HG03108 (cell line): ENCODE results near the gene CST6.

Source experiments
- ATAC-seq: cut with Tn5 transposase; IDR thresholded peaks from one replicate; pipeline ENCODE4 v1.9.1; 2021; ENCODE audit warnings: moderate library complexity; ENCODE audit not compliant: unreplicated experiment

The CST6 gene

GRCh38 chr11:66011785-66012303 is at the start of gene CST6:
CST6 (plus strand) TSS chr11:66012008; CDS start chr11:66012045, 37 bp downstream.
- ATAC-seq, result no peak

- no peak for ATAC-seq
Observed at GRCh38 chr11:65962141-65962564, 49.7 kb upstream of the CST6 start.

- ATAC-seq, result no peak
Observed at GRCh38 chr11:65964906-65965305, 46.9 kb upstream of the CST6 start.

- no peak for ATAC-seq
Observed at GRCh38 chr11:65965986-65966762, 45.6 kb upstream of the CST6 start.

- ATAC-seq, result no peak
Observed at GRCh38 chr11:65967329-65967934, 44.4 kb upstream of the CST6 start.

GRCh38 chr11:65968600-65969482 is 43.0 kb upstream of the CST6 start:
- ATAC-seq, result no peak

GRCh38 chr11:65972116-65972515 is 39.7 kb upstream of the CST6 start:
- ATAC-seq, result no peak

GRCh38 chr11:65973439-65974110 is 38.2 kb upstream of the CST6 start:
- no peak for ATAC-seq

GRCh38 chr11:65975771-65976170 is 36.0 kb upstream of the CST6 start:
- no peak for ATAC-seq

- ATAC-seq, result no peak
Observed at GRCh38 chr11:65976216-65977176, 35.3 kb upstream of the CST6 start.

- no peak for ATAC-seq
Observed at GRCh38 chr11:65977621-65978390, 34.0 kb upstream of the CST6 start.

GRCh38 chr11:65978391-65979238 is 33.2 kb upstream of the CST6 start:
- no peak for ATAC-seq

GRCh38 chr11:65979261-65979759 is 32.5 kb upstream of the CST6 start:
- ATAC-seq, result no peak

GRCh38 chr11:65981101-65981740 is 30.6 kb upstream of the CST6 start:
- no peak for ATAC-seq

- ATAC-seq, result no peak
Observed at GRCh38 chr11:65981972-65982823, 29.6 kb upstream of the CST6 start.

- ATAC-seq, result no peak
Observed at GRCh38 chr11:65982824-65983588, 28.8 kb upstream of the CST6 start.
